HG03095 (cell line): ENCODE data around the gene NLN.
A peak's percentile ranks its signal among the peaks of the same experiment; 100 is the strongest.
"Not testable (repeated sequence)": the region's sequence is repeated elsewhere in the genome, so short reads cannot be mapped to it uniquely, and the experiment has no call there.

Experiments
- ATAC-seq: cut with Tn5 transposase; IDR thresholded peaks from one replicate; pipeline ENCODE4 v1.9.1; 2021; ENCODE audit warnings: moderate library complexity; ENCODE audit not compliant: unreplicated experiment

The NLN gene

DNA sequence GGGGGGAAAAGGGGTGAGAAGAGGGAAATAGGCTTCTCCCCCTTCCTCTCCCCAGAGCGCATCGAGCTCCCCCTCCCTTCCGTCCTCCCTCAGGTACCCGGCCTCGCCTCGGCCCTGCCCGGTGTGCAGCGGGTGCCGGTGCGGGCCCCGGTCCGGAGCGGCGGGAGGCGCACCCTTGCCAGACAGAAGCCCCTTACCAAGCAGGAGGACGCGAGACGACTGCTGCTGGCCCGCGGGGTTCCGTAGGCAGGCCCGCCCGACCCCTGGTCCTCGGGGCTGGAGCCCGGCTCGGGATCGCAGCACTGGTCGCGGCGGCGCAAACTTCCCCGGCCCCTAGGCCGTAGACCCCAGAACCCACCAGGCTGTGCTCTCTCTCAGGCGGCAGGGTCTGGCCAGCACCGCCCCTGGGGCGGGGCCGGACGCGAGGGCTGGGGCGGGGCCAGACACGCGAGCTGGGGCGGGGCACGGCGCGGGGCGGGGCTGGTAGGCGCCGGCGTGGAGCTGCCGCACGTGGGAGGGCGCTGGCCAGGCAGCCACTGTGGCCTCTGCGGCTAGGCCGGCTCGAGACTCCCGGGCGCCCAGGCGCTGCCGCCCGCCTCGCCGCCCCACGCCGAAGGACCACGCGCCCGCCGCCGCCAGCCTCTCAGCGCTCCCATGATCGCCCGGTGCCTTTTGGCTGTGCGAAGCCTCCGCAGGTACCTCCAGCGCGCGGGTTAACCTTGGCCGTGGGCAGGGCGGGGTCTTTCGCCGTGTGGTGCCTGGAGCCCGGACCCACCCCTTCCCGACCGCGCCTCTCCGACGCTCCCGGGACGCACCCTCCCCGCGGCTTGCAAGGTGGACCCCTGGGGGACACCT, at the start of gene NLN, which contains the start of gene SGTB:
TSS of gene NLN (plus strand) at position 486 of the 855 bp plus-strand sequence. CDS start at position 655, 169 bp downstream.
TSS of gene SGTB (minus strand) at position 390 of the 855 bp plus-strand sequence. CDS start 1,302 bp downstream, outside the sequence.
- peak; percentile 90 for ATAC-seq

DNA sequence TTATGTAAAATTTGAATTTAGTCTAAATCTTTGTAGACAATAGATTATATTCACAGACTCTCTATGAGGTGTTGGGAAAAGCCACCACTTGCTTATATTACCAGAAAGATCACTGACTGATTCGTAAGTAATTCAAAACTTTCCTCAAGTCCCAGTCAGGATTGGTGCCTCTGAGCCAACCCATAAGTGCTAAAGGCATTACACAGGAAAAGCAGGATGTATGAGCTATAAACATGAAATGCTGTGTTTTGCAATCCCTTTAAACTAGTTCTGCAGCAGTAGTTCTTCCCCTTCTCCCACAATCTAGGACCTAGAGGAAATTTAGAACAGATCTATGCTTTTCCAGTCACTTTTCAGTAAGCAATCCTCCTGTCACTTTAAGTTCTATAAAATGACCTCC, 49.2 kb upstream of the NLN start:
- no peak for ATAC-seq

DNA sequence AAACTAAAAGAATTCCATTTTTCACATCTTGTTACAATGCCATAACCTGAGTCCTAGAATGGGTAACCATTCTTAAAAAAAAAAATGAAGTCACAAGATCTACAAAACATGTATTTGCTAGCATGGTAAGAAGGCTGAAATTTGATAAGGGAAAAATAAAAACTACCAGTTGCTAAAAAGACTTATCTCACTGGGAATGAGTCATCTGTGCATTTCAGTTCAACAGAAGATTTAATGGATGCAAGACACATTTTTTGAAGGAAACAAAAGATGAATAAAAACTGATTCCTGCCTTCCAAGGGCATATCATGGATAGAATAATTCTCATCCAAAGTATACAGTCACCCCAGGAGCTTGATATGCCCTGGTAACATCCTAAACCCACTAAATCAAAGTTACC, 47.3 kb upstream of the NLN start:
- ATAC-seq, result no peak

DNA sequence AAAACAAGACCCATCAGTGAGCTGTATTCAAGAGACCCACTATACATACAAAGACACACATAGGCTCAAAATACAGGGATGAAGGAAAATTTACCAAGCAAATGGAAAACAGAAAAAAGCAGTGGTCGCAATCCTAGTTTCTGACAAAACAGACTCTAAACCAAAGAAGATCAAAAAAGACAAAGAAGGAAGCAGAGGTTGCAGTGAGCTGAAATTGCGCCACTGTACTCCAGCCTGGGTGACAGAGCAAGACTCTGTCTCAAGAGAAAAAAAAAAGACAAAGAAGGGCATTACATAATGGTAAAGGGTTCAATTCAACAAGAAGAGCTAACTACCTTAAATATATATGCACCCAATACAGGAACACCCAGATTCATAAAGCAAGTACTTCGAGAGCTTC, 45.9 kb upstream of the NLN start:
- not testable (repeated sequence) for ATAC-seq

DNA sequence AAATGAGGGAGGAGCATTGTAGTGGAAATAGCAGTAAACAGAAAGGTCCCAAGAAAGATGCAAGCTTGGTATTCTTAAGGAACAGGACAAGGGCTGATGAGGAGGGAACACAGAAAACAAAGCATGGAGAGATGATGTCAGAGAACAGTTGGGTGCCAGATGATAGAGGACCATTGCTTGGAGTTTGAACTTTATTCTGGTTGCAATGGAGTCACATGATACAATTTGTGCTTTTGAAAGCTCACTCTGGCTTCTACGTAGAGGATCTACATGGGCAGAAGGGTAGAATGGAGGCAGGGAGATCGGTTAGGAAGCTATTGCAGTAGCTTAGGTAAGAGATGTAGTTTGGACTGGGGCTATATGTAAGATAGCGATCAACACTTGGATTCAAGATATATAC, 39.9 kb upstream of the NLN start:
- ATAC-seq, result no peak

DNA sequence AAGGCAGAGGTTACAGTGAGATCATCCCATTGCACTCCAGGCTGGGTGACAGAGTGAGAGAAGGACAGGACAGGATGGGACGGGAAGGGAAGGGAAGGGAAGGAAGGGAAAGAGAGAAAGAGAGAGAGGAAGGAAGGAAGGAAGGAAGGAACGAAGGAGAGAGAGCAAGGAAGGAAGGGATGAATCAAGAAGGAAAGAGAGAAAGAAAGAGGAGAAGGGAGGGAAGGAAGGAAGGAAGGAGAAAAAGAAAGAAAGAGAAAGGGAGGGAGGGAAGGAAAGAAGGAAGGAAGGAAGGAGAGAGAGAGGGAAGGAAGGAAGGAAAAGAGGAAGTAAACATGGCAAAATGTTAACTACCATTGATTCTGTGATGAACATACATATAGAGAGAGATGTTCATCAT, 28.9 kb upstream of the NLN start:
- no peak for ATAC-seq

DNA sequence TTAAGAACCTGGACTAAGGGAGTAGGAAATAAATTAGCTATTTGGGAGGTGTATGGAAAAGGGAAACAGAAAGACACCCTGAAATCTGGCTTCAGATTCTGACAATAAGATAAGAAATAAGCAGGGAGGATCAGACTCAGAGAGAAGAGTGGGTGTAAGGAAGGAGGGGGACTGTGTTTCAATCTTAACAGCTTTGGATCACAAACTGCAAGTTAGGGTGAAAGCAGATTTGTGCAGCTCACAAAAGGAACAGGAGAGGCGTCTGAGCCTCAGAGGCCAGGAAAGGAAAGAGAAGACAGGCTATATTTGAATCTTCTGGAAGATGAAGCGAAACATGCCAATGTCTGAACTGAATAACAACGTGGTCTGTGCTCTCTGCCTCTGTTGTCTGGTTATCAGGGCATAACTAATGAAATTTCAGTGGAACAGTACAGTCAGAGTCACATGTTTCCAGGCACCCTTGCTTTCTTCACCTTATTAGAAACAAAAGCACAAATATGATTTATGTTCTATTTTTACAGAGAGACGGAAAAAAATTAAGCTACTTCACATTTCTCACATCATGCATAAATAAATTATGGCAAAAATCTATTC, 26.7 kb upstream of the NLN start:
- no peak for ATAC-seq

DNA sequence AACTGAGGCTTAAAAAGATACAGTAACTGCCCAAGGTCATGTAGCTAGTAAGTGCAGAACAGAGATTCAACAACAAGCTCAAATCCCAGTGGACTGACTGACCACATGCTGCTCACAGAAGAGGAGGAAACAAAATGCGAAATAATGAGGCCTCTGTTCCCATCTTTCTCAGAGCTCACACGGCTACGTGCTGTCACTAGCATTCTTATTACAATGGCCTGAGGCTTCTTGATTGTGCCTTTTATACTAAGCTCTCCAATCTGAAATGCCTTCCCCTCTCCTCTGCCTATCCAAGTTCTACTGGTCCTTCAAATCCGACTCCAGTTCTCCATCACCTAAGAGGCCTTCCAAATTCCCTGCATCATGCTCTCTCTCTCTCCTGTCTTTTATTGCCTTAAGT, 26.1 kb upstream of the NLN start:
- ATAC-seq, result no peak

DNA sequence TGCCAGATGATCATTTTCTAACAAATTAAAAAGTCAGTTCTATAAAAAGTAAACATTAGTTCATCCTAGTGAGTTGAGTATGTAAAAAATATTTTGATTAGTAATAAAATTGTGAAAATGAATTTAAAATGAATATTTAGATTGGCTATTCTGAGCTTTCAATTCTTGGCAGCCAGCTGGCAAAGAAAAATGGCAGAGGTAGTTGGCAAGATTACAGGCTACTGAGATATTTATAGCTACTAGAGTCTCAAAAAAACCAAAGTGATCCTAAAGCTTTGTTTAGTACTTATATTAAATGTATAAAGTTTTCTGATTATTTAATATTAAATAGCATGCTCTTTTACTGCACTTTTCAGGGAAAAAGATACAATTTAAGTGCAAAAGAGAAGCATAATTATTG, 25.1 kb upstream of the NLN start:
- ATAC-seq, result no peak

DNA sequence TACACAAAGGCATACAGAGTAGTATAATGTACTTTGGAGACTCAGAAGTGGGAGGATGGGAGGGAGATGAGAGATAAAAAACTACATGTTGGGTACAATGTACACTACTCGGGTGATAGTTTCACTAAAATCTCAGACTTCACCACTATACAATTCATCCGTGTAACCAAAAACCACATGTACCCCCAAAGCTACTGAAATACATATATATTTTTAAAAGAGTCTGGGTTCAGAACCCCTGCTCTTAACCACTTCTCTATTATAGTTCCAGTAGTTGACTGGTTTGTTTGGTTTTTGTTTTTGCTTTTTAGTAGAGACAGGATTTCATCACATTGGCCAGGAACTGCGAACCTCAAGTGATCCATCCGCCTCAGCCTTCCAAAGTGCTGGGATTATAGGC, 22.7 kb upstream of the NLN start:
- ATAC-seq, result no peak

DNA sequence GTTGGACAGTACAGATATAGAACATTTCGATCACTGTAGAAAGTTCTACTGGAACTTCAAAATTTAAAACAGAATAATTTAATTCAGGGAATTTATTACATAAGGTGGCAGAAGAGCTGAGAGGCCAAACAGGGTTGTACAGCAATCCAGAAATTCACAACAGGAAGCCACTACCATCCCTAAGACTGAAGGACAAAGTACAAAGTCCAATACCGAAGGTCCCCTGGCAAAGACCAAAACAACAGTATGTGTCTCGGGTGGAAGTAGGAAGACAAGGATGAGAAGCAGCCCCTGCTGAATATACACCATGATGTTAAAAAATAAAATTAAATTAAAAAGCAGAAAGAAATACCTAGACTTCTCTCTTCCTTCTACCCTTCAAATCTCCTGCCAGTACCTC, 20.0 kb upstream of the NLN start:
- no peak for ATAC-seq

DNA sequence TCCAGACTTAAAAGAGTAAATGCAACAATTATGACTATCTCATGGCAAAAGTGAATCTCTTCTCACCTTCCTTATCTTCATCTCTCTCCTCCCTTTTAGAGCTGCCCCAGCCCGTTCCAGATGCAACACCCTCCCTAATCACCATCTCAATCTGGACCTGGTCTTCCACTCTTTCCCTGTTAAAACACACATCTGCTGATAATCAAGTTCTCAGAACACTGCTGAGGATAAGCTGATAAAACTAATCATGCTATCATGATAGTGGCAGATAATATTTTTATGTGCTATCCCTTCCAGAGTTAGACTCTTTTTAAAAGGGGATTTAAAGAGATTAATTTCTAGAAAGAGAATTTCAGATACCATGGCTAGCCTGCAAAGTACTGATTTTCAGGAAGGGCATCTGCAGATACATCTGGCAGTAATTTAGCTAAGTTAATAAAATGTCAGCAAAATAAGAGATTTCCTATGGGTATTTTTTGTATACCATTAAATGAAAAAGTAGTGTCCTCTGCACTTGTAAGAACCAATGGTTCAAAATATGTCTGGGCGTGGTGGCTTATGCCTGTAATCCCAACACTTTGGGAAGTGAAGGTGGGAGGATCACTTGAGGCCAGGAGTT, 17.3 kb upstream of the NLN start:
- ATAC-seq, result no peak

DNA sequence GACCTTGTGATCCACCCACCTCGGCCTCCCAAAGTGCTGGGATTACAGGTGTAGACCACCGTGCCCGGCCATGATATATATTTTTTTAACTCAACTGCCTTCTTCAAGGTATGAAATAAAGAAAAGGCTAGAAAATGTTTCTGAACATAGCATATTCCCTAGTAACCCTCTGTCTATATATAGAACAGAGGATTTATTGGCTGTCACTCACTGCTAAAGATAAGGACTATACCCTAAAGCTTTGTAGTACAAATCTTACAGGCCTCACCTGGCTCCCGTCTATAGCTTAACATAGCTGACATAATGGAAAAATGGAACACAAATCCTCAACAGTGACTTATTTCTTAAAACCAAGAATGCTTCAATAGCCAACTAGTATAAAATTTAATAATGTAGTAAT, 14.3 kb upstream of the NLN start:
- ATAC-seq, result no peak

DNA sequence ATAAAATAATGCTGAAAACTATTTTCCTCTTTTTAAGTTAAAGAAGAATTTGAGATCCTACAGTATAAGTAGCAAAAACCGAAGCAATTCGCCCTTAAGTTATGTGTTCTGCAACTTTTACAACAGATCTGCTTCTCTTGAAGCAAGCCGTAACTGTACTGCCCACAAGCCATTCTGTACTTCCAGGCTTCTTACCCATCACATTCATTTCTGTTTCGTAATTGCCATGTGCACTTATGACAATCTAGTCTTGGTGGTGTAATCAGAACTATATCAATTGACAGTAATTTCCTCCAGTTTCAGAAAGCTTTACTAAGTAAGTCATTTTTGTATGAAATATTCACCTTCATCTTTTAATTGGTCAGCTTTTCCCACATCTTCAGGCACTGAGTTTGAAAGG, 13.9 kb upstream of the NLN start:
- no peak for ATAC-seq

DNA sequence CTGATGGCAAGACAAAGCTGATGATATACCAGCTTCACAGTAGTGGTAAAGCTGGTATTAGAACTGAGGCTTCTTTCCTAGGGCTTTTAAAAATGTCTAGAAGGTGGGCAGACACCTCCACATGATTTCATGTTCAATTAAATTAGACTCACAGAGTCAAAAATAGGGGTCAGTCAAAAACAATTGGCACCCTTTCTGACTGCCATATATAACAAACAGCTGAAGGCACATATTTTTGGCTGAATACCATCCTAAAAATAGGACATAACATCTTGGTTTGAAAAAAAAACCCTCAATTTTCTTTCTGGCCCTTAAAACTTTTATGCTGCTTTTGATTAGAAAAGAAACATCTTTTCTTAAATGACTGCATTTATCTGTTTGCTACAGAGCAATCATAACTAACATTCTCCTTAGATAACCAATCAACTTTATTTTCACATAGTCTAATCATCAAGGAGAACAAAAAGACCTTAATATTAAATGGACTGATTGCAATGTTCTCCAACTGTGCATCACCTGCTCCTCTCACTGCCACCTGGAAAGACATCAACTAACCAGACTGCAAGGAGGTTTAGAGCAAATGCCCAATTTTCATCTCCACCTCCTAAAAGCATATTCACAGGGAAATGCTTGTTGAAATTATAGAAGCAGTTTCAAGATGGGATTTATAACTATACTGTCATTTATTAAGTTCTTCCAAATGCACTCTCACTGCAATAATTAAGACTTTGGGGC, 3.3 kb upstream of the NLN start:
- ATAC-seq, result no peak

DNA sequence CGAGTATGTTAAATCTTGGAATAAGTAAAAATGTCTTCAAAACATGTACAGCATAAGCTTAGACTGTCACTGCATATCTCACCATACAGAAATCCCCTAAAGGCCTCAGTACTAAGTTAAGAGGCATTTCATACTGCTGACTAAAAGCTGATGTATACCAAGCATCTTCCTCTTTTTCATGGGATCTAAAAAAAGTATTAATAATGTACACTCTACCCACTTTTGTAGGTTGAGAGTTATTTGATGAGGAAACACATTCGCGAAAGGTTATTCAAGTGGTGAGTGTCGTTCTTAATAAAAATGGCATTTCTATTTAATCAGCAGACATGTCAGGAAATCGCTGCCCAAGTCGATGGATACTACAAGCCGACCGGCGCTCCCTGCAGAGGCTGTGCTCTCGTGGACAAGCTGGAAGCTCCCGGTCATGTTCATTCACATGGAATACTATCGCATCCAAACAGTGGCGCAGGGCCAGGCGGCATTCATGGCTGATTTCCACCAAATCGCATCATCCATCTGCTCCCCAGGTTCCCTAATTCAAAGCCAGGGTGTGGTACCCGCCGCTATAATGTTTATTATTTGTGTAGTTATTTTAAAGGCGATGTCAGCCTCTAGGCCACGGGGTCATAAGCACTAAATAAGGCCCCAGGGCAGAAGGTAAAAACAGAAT, 820 bp upstream of the NLN start:
- ATAC-seq, result peak; percentile 26

DNA sequence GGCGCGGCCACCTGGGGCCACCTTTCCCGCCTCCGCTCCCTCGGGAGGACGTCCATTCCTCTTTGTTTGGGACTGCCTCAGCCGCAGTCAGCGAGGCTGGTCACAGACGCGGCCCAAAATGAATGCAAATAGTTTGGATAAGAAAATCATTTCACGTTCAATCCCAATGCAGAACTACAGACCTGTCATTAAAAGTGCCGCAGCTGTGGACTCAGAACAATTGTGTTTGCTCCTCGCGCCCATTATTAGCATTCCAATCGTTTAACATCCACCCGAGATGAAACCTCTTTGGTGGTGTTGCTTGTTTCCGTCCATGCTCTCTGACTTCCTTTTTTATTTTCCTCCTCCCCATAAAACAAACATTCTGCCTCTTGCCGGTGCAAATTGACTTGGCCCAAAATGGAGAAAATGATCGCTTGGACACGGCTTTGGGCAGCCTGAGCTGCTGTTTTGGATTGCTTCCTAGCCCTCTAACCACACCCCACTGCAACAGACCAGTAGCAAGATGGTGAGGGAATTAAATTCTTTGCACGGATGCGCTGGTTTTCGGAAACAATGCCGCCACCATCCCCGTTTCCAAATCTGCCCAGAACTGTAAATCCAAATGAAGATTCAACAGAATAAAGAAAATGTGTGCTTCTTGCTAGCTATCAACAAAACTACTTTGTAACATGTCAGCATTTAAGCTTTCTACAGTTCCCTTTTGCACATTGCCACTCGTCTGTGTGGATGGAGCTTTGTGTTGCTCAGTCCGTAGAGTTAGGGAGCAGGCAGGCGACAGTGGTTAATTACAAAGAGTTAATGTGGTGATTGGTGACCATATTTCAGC, 784 bp downstream of the NLN start:
- ATAC-seq, result no peak

DNA sequence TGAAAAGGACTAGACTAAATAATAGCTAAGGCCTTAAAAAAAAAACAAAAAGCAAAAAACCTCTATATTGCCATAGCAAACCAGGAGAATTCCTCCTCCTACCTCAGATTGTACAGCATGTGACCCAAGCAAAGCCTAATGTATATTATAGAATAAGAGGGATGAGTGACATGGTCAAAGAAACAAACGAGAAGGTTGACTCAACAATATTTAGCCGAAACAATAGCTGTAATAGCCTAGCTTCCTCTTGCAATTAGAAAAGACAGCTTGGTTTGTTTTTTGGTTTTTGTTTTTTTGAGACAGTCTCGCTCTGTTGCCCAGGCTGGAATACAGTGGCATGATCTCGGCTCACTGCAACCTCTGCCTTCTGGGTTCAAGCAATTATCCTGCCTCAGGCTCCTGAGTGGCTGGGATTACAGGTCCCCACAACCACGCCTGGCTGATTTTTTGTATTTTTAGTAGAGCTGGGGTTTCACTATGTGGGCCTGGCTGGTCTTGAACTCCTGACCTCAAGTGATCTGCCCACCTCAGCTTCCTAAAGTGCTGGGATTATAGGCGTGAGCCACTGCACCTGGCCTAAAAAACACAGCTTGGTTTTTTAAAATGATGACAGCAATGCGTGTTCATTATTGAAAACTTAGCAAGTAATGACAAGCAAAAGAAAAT, 5.6 kb downstream of the NLN start:
- ATAC-seq, result no peak

DNA sequence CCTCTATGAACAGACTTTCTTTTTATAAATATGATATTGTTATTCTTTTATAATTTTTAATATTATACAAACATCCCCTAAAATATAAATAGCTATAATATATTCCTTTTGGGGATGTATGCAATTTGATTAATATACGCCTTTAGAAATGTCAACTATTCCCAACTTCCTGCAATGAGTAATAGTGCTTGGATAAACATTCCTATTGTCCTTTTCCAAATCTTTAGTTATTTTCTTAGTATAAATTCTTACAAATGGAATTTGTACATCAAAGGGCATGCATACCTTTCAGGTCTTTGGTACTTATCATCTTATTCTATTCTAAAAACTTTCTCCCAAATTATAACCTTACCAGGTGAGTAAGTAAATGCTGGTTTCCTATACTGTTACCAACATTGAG, 6.2 kb downstream of the NLN start:
- ATAC-seq, result no peak
